ENCODE results near the gene FADS3.

The FADS3 gene

GRCh38 chr11:61901397-61901796 lies 10.1 kb upstream of the FADS3 start:
- H3K27ac ChIP-seq, result no peak overlapping the region
- H3K4me3 ChIP-seq, result no peak overlapping the region

- Histone ChIP-seq H3K4me3 (no peak overlapping the region), H3K27ac (peak overlapping the region in 2 of 21 experiments; percentile 3 to 10)
Observed at GRCh38 chr11:61900251-61900650, 8.9 kb upstream of the FADS3 start.

GRCh38 chr11:61899146-61899841 lies 7.9 kb upstream of the FADS3 start:
- Histone ChIP-seq H3K27ac (peak overlapping the region in 5 of 21 experiments; percentile 11 to 52 (median 38)), H3K4me3 (no peak overlapping the region)

- H3K27ac ChIP-seq, result peak overlapping the region in 5 of 21 experiments; percentile 9 to 60 (median 43)
- H3K4me3 ChIP-seq, result no peak overlapping the region
Observed at GRCh38 chr11:61898247-61898582, 6.9 kb upstream of the FADS3 start.

- H3K4me3 ChIP-seq, result no peak overlapping the region
- H3K27ac ChIP-seq, result peak overlapping the region in 6 of 21 experiments; percentile 9 to 60 (median 34)
Observed at GRCh38 chr11:61897387-61898246, 6.3 kb upstream of the FADS3 start.

GRCh38 chr11:61896665-61897386 lies 5.5 kb upstream of the FADS3 start:
- no peak overlapping the region for H3K4me3 ChIP-seq
- H3K27ac ChIP-seq, result peak overlapping the region in 1 of 21 experiments; percentile 24

- H3K27ac ChIP-seq, result no peak overlapping the region
- H3K4me3 ChIP-seq, result no peak overlapping the region
Observed at GRCh38 chr11:61895718-61896059, 4.3 kb upstream of the FADS3 start.

GRCh38 chr11:61895046-61895717 lies 3.8 kb upstream of the FADS3 start:
- Histone ChIP-seq H3K27ac (no peak overlapping the region), H3K4me3 (no peak overlapping the region)

GRCh38 chr11:61893981-61894380 lies 2.6 kb upstream of the FADS3 start:
- Histone ChIP-seq H3K27ac (no peak overlapping the region), H3K4me3 (no peak overlapping the region)

- Histone ChIP-seq H3K27ac (peak overlapping the region in 13 of 21 experiments; percentile 4 to 85 (median 79)), H3K4me3 (peak overlapping the region; percentile 52 to 81 (median 73))
Observed at GRCh38 chr11:61892085-61892370, 683 bp upstream of the FADS3 start.

- Histone ChIP-seq H3K27ac (peak overlapping the region in 19 of 21 experiments; percentile 9 to 85 (median 72)), H3K4me3 (peak overlapping the region; percentile 52 to 81 (median 73))
Observed at GRCh38 chr11:61890529-61891330, 615 bp downstream of the FADS3 start.

- Histone ChIP-seq H3K27ac (peak overlapping the region in 3 of 21 experiments; percentile 72 to 83 (median 82)), H3K4me3 (peak overlapping the region in 1 of 7 experiments; percentile 69)
Observed at GRCh38 chr11:61889831-61890230, 1.5 kb downstream of the FADS3 start.

- H3K27ac ChIP-seq, result peak overlapping the region in 5 of 21 experiments; percentile 4 to 52 (median 41)
- H3K4me3 ChIP-seq, result no peak overlapping the region
Observed at GRCh38 chr11:61888590-61888989, 2.8 kb downstream of the FADS3 start.

GRCh38 chr11:61887839-61888494 lies 3.4 kb downstream of the FADS3 start:
- H3K4me3 ChIP-seq, result no peak overlapping the region
- peak overlapping the region in 5 of 21 experiments; percentile 4 to 52 (median 41) for H3K27ac ChIP-seq

GRCh38 chr11:61886643-61887042 lies 4.7 kb downstream of the FADS3 start:
- Histone ChIP-seq H3K27ac (no peak overlapping the region), H3K4me3 (no peak overlapping the region)

GRCh38 chr11:61885784-61886580 lies 5.4 kb downstream of the FADS3 start:
- H3K27ac ChIP-seq, result no peak overlapping the region

GRCh38 chr11:61885166-61885778 lies 6.1 kb downstream of the FADS3 start:
- Histone ChIP-seq H3K27ac (no peak overlapping the region), H3K4me3 (no peak overlapping the region)

More at GRCh38 chr11:61885784-61886580, 5.4 kb downstream of the FADS3 start:
- H3K4me3 ChIP-seq, result no peak overlapping the region

All from skin epidermis (tissue), 12 donors.